Calu3 (cell line): Measurements from ENCODE around the gene FN3KRP. TPM values are rescaled to one million over a fixed set of nuclear protein-coding genes. Genes with fewer than 3 reads are reported as not detected.

Experiments used
- BruUV-seq: library from RNA; stranded (reverse); fragments of 400-500 nt; replicated peaks from 2 replicates; lab custom pipeline; 2021; lab: Mats Ljungman, UMichigan
- CTCF ChIA-PET: fragments of 300-600 bp; sonication (Branson Sonifier 250); formaldehyde crosslinking; loops from one replicate; lab custom pipeline; 2022; ENCODE audit warnings: antibody characterized with exemption; lab: Charles Lee
- DNase-seq: peaks from one replicate; pipeline ENCODE4 v3.0.0; 2022
- H3K27ac Mint-ChIP-seq: one replicate; pipeline ENCODE4 v1.8.0; 2022; ENCODE audit warnings: mixed read lengths; ENCODE audit not compliant: unreplicated experiment
- H3K27me3 Mint-ChIP-seq: one replicate; pipeline ENCODE4 v1.8.0; 2022; ENCODE audit warnings: mixed read lengths; ENCODE audit not compliant: unreplicated experiment
- H3K36me3 Mint-ChIP-seq: one replicate; pipeline ENCODE4 v1.8.0; 2022; ENCODE audit warnings: mild to moderate bottlenecking, moderate library complexity, mixed read lengths; ENCODE audit not compliant: insufficient read depth, unreplicated experiment
- H3K4me1 Mint-ChIP-seq: one replicate; pipeline ENCODE4 v1.8.0; 2022; ENCODE audit warnings: mild to moderate bottlenecking, low read depth, mixed read lengths; ENCODE audit not compliant: unreplicated experiment
- H3K4me3 Mint-ChIP-seq: one replicate; pipeline ENCODE4 v1.8.0; 2022; ENCODE audit warnings: mild to moderate bottlenecking, low read depth, moderate library complexity, mixed read lengths; ENCODE audit not compliant: unreplicated experiment
- H3K9me3 Mint-ChIP-seq: one replicate; pipeline ENCODE4 v1.8.0; 2022; ENCODE audit warnings: low read depth, mixed read lengths; ENCODE audit not compliant: unreplicated experiment
- intact Hi-C: fragments of 100-400 bp; cut with micrococcal nuclease; formaldehyde crosslinking; loops from one replicate; pipeline ENCODE4 v1.10.0; 2022; ENCODE audit not compliant: unreplicated experiment
- total RNA-seq: library from RNA; stranded (reverse); gene quantifications from 2 replicates; pipeline ENCODE4 v1.2.3, GENCODE V29; 2022
- TF ChIP-seq, protein P1 (sequence below): fragments of 200-600 bp; IDR thresholded peaks from one replicate; pipeline ENCODE4 v1.8.0; 2022; ENCODE audit warnings: antibody characterized with exemption; ENCODE audit not compliant: unreplicated experiment

The FN3KRP gene
- total RNA-seq, 1 experiment from 2014 or later, result 49.9 TPM

DNA sequence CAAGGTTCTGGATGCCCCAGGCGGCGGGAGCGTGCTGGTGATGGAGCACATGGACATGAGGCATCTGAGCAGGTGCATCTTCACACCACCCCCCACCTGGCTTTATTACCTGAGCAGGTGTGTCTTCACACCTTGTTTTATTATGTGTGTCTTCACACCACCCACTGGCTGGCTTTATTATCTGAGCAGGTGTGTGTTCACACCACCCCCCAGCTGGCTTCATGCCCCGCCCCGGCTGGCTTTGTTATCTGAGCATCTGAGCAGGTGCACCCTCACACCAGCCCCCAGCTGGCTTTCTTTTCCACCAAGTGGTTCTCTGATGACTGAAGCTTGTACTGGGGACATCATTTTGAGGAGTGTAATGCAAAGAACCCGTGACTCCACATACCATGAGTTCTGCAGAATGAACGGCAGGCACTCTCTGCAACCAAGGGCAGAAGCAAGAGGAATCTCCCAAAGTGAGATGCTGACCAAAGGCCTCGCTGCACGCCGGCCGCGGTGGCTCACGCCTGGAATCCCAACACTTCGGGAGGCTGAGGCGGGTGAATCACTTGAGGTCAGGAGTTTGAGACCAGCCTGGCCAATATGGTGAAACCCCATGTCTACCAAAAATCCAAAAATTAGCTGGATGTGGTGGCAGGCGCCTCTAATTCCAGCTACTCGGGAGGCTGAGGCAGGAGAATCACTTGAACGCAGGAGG is 2.6 kb downstream of the FN3KRP start:
- TF ChIP-seq, protein P1, sequence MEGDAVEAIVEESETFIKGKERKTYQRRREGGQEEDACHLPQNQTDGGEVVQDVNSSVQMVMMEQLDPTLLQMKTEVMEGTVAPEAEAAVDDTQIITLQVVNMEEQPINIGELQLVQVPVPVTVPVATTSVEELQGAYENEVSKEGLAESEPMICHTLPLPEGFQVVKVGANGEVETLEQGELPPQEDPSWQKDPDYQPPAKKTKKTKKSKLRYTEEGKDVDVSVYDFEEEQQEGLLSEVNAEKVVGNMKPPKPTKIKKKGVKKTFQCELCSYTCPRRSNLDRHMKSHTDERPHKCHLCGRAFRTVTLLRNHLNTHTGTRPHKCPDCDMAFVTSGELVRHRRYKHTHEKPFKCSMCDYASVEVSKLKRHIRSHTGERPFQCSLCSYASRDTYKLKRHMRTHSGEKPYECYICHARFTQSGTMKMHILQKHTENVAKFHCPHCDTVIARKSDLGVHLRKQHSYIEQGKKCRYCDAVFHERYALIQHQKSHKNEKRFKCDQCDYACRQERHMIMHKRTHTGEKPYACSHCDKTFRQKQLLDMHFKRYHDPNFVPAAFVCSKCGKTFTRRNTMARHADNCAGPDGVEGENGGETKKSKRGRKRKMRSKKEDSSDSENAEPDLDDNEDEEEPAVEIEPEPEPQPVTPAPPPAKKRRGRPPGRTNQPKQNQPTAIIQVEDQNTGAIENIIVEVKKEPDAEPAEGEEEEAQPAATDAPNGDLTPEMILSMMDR, result no peak
- CTCF ChIA-PET, result no interaction called here
- no TSS peak for BruUV-seq
- H3K27me3 Mint-ChIP-seq, result no peaks in the 10 kb centered on the region
- no peak for DNase-seq
- peaks cover 48% of the 10 kb centered on the region for H3K36me3 Mint-ChIP-seq
- no peak overlapping the region for H3K27ac Mint-ChIP-seq
- H3K9me3 Mint-ChIP-seq, result no peaks in the 10 kb centered on the region
- intact Hi-C loops, result no loop called here
- H3K4me1 Mint-ChIP-seq, result peaks cover 11% of the 10 kb centered on the region
- H3K4me3 Mint-ChIP-seq, result no peak overlapping the region

DNA sequence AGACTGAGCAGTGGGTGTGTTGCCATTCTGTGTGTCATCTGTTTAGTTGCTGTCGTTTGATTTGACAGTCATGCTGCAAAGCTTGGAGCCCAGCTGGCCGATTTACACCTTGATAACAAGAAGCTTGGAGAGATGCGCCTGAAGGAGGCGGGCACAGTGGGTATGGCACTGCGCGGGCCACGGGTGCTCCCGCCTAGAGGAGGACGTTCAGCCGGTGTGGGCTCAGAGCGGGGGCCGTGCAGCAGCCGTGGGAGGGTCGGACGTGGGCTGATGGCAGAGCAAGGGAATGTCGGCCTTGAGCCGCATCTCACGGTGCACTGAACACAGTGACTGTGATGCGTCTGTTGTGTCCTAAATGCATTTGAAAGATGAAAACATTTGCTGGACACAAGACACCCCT is 3.7 kb downstream of the FN3KRP start:
- no peak for DNase-seq
- Mint-ChIP-seq H3K36me3 (peaks cover 48% of the 10 kb centered on the region), H3K9me3 (no peaks in the 10 kb centered on the region), H3K27me3 (no peaks in the 10 kb centered on the region), H3K4me3 (no peak overlapping the region), H3K4me1 (peaks cover 11% of the 10 kb centered on the region), H3K27ac (no peak overlapping the region)
- no TSS peak for BruUV-seq
- TF ChIP-seq, protein P1, result no peak
- CTCF ChIA-PET, result interaction anchor here (0.6 kb wide), 1 partner anchor 12 kb away, joined by 3 read pairs; no protein-coding TSS in a partner anchor
- intact Hi-C loops, result no loop called here

- Mint-ChIP-seq H3K4me3 (no peak overlapping the region), H3K27me3 (no peaks in the 10 kb centered on the region), H3K9me3 (no peaks in the 10 kb centered on the region), H3K4me1 (peaks cover 9% of the 10 kb centered on the region), H3K27ac (no peak overlapping the region), H3K36me3 (peaks cover 35% of the 10 kb centered on the region)
- TF ChIP-seq, protein P1, result no peak
- CTCF ChIA-PET, result no interaction called here
- intact Hi-C loops, result no loop called here
- BruUV-seq, result no TSS peak
- no peak for DNase-seq
These were observed 6.0 kb downstream of the FN3KRP start for GRCh38 chr17:82722341-82723013.

DNA sequence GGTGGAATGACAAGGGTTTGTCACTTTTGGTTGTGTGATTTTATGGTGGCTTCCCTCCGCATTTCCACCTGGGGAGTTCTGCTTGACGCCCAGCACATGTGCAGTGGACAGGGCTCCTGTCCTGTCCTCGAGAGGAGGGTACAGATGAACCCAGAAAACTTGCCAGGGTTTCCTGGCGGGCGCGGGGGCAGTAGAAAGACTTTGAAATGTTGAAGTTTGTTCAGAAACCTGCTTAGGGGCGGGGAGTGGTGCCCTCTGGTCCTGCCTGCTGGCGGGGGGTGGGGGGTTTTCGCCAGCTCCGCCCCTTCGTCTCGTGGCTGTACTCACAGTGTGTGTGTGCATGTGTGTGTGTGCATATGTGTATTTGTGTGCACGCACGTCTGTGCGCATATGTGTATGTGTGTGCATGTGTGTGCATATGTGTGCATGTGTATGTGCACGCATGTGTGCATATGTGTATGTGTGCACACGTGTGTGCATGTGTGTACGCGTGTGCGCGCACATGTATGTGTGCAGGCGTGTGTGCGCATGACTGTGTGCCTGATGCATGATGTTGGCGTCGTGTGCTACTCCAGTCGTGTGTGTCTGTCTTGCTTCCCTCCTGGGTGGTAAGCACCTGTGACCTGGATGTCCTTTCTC is 6.8 kb downstream of the FN3KRP start:
- Mint-ChIP-seq H3K4me3 (no peak overlapping the region), H3K9me3 (no peaks in the 10 kb centered on the region), H3K36me3 (peaks cover 32% of the 10 kb centered on the region), H3K27ac (no peak overlapping the region), H3K27me3 (no peaks in the 10 kb centered on the region), H3K4me1 (peaks cover under 1% of the 10 kb centered on the region)
- TF ChIP-seq, protein P1, result no peak
- BruUV-seq, result no TSS peak
- DNase-seq, result no peak
- intact Hi-C loops, result no loop called here
- CTCF ChIA-PET, result no interaction called here
